ENCODE results near the gene CHAD. TPM values are rescaled to one million over a fixed set of nuclear protein-coding genes. Genes with fewer than 3 reads are reported as not detected.

Gene CHAD
- total and polyA plus RNA-seq, 2 of the 13 experiments (the other 11 are each of a cell fraction or from before 2014, with no cell fraction given): 1.4 TPM; not detected in 1

DNA sequence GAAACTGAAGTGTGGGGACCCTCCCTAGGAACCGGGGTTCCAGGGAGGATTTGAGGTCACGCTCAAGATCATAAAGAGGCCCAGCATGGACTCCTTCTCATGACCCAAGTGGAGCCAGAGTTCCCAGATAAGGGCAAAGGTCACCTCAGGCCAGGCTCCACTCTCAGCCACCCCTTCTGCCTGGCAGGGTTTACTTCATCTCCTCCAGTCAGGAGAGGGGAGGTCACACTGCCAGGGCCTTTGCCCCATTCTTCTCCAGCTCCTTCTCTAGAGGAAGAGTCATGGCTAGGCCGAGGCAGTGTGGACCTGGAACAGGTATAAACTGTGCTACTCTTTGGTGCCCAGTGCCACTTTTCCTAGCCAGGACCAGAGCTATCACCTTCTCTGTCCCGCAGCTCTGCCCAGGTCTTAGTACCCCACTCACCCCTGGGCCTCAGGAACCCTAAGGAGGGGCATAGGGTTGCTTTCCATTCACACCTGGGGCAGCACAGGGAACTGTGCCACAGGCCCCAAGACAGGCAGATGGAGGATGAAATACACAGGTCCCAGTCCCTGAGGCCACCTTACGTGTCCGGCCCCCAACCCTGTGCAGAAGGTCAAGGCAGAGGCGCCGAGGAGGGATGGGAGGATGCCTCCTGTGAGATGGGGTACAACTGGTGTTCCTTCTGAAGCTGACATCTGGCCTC is 43.5 kb downstream of the CHAD start (continued):
- TF ChIP-seq TBX3 (IDR thresholded peaks at IDR 0.05; ENCODE audit: borderline replicate concordance) (no peak), PPARG (CRISPR knock-in tag; conservative IDR thresholded peaks at IDR 0.05) (no peak), ZBTB42 (CRISPR knock-in tag; IDR thresholded peaks at IDR 0.05) (no peak), ZFY (CRISPR knock-in tag; IDR thresholded peaks at IDR 0.05) (peak; percentile 36; the same call in 1 of the 2 replicates), ZNF747 (CRISPR knock-in tag; IDR thresholded peaks at IDR 0.05; ENCODE audit: borderline replicate concordance) (no peak), ZNF335 (CRISPR knock-in tag; IDR thresholded peaks at IDR 0.05) (no peak), ARNT (IDR thresholded peaks at IDR 0.05) (no peak), KDM3A (CRISPR knock-in tag; IDR thresholded peaks at IDR 0.05; ENCODE audit: low read depth) (no peak), AGO2 (optimal IDR thresholded peaks at IDR 0.05; ENCODE audit: low read depth, low read length) (no peak), CAMTA2 (CRISPR knock-in tag; IDR thresholded peaks at IDR 0.05; ENCODE audit: borderline replicate concordance) (no peak), ZNF713 (CRISPR knock-in tag; IDR thresholded peaks at IDR 0.05) (0 out of 2 replicates have a peak, but pooled peaks have one; percentile 18), ZNF839 (CRISPR knock-in tag; IDR thresholded peaks at IDR 0.05; ENCODE audit: borderline replicate concordance) (0 out of 2 replicates have a peak, but pooled peaks have one; percentile 24), ZNF350 (CRISPR knock-in tag; IDR thresholded peaks at IDR 0.05; ENCODE audit: borderline replicate concordance, low read depth) (peak; percentile 24; the same call in 1 of the 2 replicates), ZNF605 (CRISPR knock-in tag; IDR thresholded peaks at IDR 0.05) (no peak), DNMT1 (CRISPR knock-in tag; IDR thresholded peaks at IDR 0.05) (no peak), SOX5 (CRISPR knock-in tag; IDR thresholded peaks at IDR 0.05; ENCODE audit: borderline replicate concordance) (no peak)
- TF ChIP-seq, protein P1, sequence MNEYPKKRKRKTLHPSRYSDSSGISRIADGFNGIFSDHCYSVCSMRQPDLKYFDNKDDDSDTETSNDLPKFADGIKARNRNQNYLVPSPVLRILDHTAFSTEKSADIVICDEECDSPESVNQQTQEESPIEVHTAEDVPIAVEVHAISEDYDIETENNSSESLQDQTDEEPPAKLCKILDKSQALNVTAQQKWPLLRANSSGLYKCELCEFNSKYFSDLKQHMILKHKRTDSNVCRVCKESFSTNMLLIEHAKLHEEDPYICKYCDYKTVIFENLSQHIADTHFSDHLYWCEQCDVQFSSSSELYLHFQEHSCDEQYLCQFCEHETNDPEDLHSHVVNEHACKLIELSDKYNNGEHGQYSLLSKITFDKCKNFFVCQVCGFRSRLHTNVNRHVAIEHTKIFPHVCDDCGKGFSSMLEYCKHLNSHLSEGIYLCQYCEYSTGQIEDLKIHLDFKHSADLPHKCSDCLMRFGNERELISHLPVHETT (CRISPR knock-in tag; conservative IDR thresholded peaks at IDR 0.05): 0 out of 2 replicates have a peak, but pooled peaks have one; percentile 22
- TF ChIP-seq, protein P2, sequence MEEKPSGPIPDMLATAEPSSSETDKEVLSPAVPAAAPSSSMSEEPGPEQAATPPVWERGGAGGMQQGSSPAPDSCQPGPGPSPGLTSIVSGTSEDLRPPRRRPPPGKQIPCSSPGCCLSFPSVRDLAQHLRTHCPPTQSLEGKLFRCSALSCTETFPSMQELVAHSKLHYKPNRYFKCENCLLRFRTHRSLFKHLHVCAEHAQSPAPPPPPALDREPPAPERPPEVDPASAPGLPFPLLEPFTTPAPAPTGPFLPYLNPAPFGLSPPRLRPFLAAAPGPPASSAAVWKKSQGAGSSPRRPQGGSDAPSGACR (CRISPR knock-in tag; IDR thresholded peaks at IDR 0.05): no peak
- TF ChIP-seq, protein P3, sequence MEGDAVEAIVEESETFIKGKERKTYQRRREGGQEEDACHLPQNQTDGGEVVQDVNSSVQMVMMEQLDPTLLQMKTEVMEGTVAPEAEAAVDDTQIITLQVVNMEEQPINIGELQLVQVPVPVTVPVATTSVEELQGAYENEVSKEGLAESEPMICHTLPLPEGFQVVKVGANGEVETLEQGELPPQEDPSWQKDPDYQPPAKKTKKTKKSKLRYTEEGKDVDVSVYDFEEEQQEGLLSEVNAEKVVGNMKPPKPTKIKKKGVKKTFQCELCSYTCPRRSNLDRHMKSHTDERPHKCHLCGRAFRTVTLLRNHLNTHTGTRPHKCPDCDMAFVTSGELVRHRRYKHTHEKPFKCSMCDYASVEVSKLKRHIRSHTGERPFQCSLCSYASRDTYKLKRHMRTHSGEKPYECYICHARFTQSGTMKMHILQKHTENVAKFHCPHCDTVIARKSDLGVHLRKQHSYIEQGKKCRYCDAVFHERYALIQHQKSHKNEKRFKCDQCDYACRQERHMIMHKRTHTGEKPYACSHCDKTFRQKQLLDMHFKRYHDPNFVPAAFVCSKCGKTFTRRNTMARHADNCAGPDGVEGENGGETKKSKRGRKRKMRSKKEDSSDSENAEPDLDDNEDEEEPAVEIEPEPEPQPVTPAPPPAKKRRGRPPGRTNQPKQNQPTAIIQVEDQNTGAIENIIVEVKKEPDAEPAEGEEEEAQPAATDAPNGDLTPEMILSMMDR (CRISPR knock-in tag; IDR thresholded peaks at IDR 0.05): no peak
- TF ChIP-seq, protein P4, sequence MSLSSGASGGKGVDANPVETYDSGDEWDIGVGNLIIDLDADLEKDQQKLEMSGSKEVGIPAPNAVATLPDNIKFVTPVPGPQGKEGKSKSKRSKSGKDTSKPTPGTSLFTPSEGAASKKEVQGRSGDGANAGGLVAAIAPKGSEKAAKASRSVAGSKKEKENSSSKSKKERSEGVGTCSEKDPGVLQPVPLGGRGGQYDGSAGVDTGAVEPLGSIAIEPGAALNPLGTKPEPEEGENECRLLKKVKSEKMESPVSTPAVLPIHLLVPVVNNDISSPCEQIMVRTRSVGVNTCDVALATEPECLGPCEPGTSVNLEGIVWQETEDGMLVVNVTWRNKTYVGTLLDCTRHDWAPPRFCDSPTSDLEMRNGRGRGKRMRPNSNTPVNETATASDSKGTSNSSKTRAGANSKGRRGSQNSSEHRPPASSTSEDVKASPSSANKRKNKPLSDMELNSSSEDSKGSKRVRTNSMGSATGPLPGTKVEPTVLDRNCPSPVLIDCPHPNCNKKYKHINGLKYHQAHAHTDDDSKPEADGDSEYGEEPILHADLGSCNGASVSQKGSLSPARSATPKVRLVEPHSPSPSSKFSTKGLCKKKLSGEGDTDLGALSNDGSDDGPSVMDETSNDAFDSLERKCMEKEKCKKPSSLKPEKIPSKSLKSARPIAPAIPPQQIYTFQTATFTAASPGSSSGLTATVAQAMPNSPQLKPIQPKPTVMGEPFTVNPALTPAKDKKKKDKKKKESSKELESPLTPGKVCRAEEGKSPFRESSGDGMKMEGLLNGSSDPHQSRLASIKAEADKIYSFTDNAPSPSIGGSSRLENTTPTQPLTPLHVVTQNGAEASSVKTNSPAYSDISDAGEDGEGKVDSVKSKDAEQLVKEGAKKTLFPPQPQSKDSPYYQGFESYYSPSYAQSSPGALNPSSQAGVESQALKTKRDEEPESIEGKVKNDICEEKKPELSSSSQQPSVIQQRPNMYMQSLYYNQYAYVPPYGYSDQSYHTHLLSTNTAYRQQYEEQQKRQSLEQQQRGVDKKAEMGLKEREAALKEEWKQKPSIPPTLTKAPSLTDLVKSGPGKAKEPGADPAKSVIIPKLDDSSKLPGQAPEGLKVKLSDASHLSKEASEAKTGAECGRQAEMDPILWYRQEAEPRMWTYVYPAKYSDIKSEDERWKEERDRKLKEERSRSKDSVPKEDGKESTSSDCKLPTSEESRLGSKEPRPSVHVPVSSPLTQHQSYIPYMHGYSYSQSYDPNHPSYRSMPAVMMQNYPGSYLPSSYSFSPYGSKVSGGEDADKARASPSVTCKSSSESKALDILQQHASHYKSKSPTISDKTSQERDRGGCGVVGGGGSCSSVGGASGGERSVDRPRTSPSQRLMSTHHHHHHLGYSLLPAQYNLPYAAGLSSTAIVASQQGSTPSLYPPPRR (CRISPR knock-in tag; IDR thresholded peaks at IDR 0.05; ENCODE audit: borderline replicate concordance): no peak
